MV-4-11 (cell line): Measurements from ENCODE around the gene RAD51AP1.
A peak's percentile ranks its signal among the peaks of the same experiment; 100 is the strongest.

Experiments used
- DNase-seq: peaks from one replicate; lab custom pipeline; 2025; lab: John Stamatoyannopoulos, UW

The RAD51AP1 gene

DNA sequence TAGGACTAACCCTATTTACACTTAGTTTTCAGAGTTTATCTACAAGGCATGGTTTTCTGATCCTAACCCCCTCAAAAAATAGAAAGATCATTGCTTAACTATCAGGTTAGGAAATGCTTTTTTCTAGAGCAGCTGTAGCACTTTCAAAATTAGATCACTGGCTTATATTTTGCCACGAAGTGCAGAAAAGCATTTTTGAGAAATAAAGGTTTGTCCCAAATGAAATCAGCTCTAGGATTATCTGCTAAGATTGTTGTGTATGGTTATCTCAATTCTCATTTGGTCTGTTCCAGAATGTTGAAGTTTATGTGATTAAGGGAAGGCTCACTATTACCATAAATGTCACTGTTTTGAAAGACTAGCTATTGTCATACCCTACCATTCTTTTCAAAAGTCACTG is 13.5 kb downstream of the RAD51AP1 start:
- DNase-seq = no peak

DNA sequence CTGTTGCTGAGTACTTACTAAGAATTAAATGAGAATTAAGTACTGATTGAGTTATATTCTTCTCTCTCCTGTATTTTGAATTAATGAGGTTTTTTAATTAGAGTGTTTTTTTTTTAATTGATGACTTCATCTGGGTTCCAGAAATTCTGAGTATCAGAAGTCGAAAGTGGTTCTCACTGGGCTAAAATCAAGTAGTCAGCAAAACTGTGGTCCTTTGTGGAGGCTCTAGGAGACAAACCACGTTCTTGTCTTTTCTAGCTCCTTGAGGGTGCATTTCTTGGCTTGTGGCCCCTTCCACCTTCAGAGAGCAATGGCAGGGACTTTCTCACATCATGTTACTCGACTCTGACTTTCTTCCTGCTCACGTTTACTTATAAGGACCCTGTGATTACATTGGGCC is 15.3 kb downstream of the RAD51AP1 start:
- no peak for DNase-seq

GRCh38 chr12:4555804-4556203 is 17.1 kb downstream of the RAD51AP1 start:
- DNase-seq = peak; percentile 80

- peak; percentile 59 for DNase-seq
Observed at GRCh38 chr12:4556735-4557530, 18.2 kb downstream of the RAD51AP1 start.

DNA sequence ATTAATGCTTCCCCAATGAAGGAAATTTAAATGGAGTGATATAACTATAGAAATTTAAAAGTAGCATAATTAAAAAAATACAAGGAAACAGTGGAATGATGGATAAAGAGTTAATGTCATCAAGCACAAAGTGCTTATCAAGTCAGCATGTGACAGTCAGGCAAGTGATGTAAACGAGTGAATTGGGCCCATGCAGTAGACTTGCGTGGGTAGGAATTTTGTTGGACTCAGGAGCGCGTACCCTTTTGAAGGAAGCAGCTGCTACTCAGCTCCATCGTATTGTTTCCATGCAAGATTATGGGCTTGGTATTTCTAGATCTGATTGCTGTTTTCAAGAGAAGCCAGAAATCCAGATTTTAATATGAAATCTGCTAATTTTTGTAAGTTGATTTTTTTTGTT is 18.9 kb downstream of the RAD51AP1 start:
- no peak for DNase-seq

GRCh38 chr12:4558171-4558570 is 19.5 kb downstream of the RAD51AP1 start:
- DNase-seq = no peak

DNA sequence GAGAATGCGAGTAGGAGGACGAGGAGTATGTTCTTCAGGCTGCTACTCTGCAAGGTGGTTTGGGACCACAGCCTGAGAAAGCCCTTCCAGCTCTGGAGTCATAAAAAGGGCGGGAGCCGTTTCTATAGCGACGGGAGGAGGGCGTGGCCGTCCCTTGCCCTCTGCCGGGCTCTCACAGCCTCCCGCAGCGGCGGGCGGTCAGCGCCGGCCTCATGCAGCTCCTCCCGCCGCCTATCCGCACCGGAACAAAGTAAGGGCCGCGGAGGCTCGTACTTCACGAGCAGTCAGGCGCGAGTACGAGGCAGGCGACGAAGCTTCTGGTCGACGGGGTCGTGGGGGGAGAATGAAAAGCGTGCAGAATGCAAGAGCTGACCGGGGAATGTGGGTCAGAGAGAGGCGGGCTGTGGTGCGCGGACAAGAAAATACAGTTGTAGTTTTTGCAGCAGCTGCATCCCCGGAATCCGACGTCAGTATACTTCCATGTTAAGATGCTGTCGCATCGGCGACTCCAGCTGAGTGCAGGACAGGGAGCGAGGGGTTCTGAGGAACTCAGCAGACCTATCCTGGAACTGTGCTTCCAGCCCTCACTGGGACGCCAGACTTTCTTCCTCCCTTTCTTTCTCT is 23.5 kb downstream of the RAD51AP1 start, which contains the start of gene DYRK4:
DYRK4 (plus strand) TSS at position 175 of the 624 bp plus-strand sequence; CDS start at position 213, 38 bp downstream.
- DNase-seq = peak; percentile 84

- DNase-seq = no peak
Observed at GRCh38 chr12:4563336-4563735, 24.6 kb downstream of the RAD51AP1 start.

DNA sequence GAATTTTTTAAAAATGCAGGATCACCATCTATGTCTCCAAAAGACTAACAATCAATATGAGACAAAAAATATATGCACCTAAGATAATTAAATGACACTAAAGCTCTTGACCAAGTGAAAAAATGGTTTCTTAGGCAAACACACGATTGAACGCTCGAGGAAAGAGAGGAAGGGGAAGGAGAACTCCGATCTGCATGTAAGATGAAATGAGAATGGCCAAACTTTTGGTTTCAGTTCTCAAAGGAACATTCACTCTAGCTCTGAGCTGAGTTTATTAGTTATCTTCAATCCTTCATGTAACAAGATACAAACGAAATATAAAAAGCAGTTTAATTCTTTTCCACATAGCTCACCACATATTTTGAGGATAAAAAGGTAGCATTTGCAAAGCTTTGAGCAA is 26.1 kb downstream of the RAD51AP1 start:
- peak; percentile 76 for DNase-seq

DNA sequence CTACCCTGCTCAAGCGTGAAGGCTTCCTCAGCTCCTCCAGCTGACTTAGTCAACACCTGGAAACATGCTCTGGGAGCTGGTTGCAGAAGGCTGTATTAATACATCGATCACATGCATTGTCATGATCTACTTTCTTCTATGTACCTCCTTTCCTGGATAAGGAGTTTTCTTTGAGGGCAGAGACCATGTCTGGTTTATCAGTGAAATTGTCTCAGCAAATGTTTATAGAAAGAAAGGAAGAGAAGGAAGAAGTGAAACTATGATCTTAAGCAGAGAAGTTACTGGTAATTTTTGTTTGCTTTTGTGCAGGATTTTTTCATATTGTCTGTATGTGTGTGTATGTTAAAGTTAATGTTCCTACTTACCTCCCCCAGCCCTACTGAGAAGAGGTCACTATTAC is 27.8 kb downstream of the RAD51AP1 start:
- DNase-seq = peak; percentile 70

GRCh38 chr12:4567073-4567881 is 28.6 kb downstream of the RAD51AP1 start:
- peak; percentile 98 for DNase-seq

GRCh38 chr12:4569261-4569660 is 30.6 kb downstream of the RAD51AP1 start:
- DNase-seq = no peak

GRCh38 chr12:4572680-4573079 is 34.0 kb downstream of the RAD51AP1 start:
- DNase-seq = no peak

GRCh38 chr12:4579305-4580102 is 40.8 kb downstream of the RAD51AP1 start:
- peak; percentile 68 for DNase-seq

GRCh38 chr12:4580281-4580688 is 41.6 kb downstream of the RAD51AP1 start:
- DNase-seq = no peak

GRCh38 chr12:4584281-4584680 is 45.6 kb downstream of the RAD51AP1 start:
- no peak for DNase-seq

- DNase-seq = no peak
Observed at GRCh38 chr12:4584896-4585295, 46.2 kb downstream of the RAD51AP1 start.

DNA sequence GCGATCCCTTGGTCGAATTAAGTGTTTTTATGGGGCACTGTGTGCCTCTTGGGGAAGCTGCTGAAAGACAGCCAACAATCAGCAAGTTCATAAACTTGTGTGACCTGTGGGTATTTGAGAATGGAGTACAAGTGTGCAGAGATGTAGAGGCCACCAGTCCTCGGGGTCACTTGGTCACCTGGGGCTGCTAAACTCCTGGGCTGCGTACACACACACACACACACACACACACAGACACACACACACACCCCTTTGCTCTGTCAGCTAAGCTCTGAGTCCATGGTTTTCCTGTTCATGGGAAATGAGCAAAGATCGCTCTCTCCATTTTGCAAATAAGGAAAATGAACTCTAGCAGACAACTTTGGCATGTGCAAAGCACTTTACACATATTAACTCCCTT is 47.8 kb downstream of the RAD51AP1 start:
- DNase-seq = no peak

DNA sequence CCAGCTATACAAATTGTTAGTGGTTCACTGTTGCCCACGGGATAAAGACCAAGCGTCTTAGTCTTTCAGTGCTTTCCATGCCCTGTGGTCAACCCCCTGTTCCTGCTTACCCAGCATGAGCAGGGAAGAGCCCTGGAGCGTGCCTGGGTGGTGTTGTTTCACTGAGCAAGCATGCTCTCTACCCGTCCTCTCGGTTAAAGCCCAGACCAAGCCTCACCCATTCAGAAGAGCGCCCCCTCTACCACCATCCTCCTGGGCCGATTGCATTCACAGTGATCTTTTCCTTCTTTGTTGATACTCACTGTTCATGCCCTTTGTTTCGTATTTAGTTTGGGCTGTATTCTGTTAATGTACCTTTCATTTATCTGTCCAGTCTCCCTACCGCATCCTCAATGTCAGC is 48.4 kb downstream of the RAD51AP1 start:
- DNase-seq = no peak

DNA sequence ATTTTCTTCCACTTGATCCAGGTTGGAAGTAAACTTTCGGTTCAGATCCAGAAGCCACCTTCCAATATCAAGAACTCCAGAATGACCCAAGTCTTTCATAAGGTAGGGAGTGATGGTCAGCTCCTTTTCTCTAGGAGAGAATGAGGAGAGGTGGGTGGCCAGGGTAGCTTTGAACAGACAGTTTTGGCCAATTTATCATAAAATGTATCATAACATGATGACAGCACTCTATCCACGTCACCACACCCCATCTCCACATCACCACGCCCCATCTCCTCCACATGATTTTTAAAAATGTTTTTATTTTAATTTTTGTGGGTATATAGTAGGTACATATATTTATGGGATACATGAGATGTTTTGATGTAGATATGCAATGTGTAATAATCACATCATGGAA is 50.2 kb downstream of the RAD51AP1 start:
- DNase-seq = no peak

GRCh38 chr12:4589941-4590340 is 51.3 kb downstream of the RAD51AP1 start:
- DNase-seq = no peak

GRCh38 chr12:4591180-4591687 is 52.5 kb downstream of the RAD51AP1 start:
- DNase-seq = no peak
